ENCODE measurements around the gene PIP5K1C.

GRCh38 chr19:3691372-3691716, 8.9 kb downstream of the PIP5K1C start:
- TF ChIP-seq CTCF (conservative IDR thresholded peaks at IDR 0.05; ENCODE audit: low read depth, low read length) (no peak), EZH2 (IDR thresholded peaks at IDR 0.05; ENCODE audit: borderline replicate concordance, low read depth, low read length, poor library complexity, severe bottlenecking) (no peak)
